ENCODE measurements around the gene OR4B1.
A peak's percentile ranks its signal among the peaks of the same experiment; 100 is the strongest.
"Not testable (repeated sequence)": the region's sequence is repeated elsewhere in the genome, so short reads cannot be mapped to it uniquely, and the experiment has no call there.

OR4B1 gene

DNA sequence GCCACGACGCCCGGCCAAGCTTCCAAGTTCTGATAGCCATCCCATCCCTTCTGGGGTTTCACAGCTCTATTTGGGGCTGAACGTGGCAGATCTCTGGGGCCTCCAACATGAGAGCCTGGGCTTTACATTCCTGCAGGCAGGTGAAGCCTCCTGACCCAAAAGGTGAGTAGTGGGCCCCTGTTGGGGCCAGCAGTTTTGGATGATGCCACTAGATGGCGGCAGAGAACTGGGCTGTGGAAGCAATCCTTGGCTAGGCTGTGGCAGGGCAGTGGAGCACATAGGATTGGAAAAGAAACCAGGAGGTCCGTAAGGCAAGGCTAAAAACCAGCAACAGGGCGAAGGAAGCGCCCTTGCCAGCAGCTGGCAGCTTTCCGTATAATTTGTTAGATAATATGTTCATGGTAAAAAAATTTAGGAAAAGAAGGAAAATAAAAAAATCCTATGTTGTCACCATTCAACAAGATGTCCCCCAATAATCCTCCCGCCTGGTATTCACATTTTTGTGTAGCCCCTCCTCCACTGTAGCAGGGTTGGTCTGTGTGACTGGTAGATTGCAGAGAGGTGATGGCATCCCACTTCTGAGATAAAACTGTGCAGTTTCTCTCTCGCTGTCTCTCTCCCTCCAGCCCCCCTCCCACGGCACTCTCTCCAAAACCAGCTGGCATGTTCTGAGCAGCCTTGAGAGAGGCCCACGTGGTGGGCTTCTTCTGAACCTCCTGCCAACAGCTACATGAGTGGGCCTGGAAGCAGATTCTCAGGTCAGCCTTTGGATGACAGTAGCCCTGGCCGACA, 43.6 kb upstream of the OR4B1 start:
- H3K27me3 ChIP-seq (replicated peaks in 2 of 5; ENCODE audit: control insufficient read depth in 4 of 5, insufficient read depth in 5 of 5, low read length in 4 of 5) = peaks cover 0 to 15% (median 2%) of the 10 kb centered on the region in 5 experiments
- POLR2A ChIA-PET = no interaction called here
- 53% methylated on average over 8 of the region's 14 CpGs for WGBS (ENCODE audit: insufficient coverage)
- peak; percentile 27 to 61 (median 49) for DNase-seq
- H3K9me3 ChIP-seq (ENCODE audit: control extremely low read depth in 1 of 5, control insufficient read depth in 4 of 5, insufficient read depth in 2 of 5, low read depth in 1 of 5, low read length in 4 of 5) = no peaks in the 10 kb centered on the region
- H3K36me3 ChIP-seq (ENCODE audit: control insufficient read depth in 4 of 4, insufficient read depth in 4 of 4, low read length in 3 of 4) = no peaks in the 10 kb centered on the region
- no peak overlapping the region for H3K4me3 ChIP-seq (ENCODE audit: control insufficient read depth in 1 of 7, extremely low read depth in 1 of 7, insufficient read depth in 4 of 7, low read depth in 2 of 7, low read length in 6 of 7)
- CTCF ChIA-PET = interaction anchor here (0.6 to 2.2 kb wide), 5 partner anchors 8 to 16 kb away, joined by 3 to 8 read pairs (median 3); no protein-coding TSS in a partner anchor
- H3K4me1 ChIP-seq (ENCODE audit: control extremely low read depth in 1 of 4, control insufficient read depth in 4 of 4, insufficient read depth in 4 of 4, low read length in 3 of 4) = no peaks in the 10 kb centered on the region
- no peak overlapping the region for H3K27ac ChIP-seq (ENCODE audit: insufficient read depth in 1 of 2, low read depth in 1 of 2, low read length in 2 of 2, poor library complexity in 1 of 2, severe bottlenecking in 2 of 2)

- H3K4me1 ChIP-seq (ENCODE audit: control extremely low read depth in 1 of 4, control insufficient read depth in 4 of 4, insufficient read depth in 4 of 4, low read length in 3 of 4) = no peaks in the 10 kb centered on the region
- H3K4me3 ChIP-seq (ENCODE audit: control insufficient read depth in 1 of 7, extremely low read depth in 1 of 7, insufficient read depth in 4 of 7, low read depth in 2 of 7, low read length in 6 of 7) = no peak overlapping the region
- no peaks in the 10 kb centered on the region for H3K9me3 ChIP-seq (ENCODE audit: control extremely low read depth in 1 of 5, control insufficient read depth in 4 of 5, insufficient read depth in 2 of 5, low read depth in 1 of 5, low read length in 4 of 5)
- no peaks in the 10 kb centered on the region for H3K36me3 ChIP-seq (ENCODE audit: control insufficient read depth in 4 of 4, insufficient read depth in 4 of 4, low read length in 3 of 4)
- no peak overlapping the region for H3K27ac ChIP-seq (ENCODE audit: insufficient read depth in 1 of 2, low read depth in 1 of 2, low read length in 2 of 2, poor library complexity in 1 of 2, severe bottlenecking in 2 of 2)
- DNase-seq = no peak
- ChIA-PET CTCF (no interaction called here), POLR2A (no interaction called here)
- H3K27me3 ChIP-seq (replicated peaks in 2 of 5; ENCODE audit: control insufficient read depth in 4 of 5, insufficient read depth in 5 of 5, low read length in 4 of 5) = peaks cover 0 to 10% (median 0%) of the 10 kb centered on the region in 5 experiments
- 100% methylated on average over 1 of the region's 4 CpGs for WGBS (ENCODE audit: insufficient coverage)
Observed at GRCh38 chr11:48177661-48178060, 38.9 kb upstream of the OR4B1 start.

DNA sequence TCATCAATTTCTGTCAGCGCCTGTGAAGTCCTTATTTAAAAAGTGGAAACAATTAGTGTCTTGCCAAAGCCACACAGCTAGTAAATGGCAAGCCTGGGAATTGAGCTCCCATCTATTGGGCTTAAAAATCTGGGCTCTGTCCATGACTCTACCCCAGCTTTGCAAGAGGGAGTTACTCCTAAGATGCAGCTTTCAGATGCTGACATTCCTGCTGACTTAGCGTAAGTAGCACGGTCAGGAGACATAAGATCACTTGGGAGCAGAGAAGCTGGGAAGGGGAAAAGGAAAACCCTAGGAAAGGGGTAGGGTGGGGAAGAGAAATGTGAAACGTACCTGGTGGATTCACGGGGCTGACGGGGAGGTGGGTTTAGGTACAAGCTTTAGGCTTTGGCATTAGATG, 36.0 kb upstream of the OR4B1 start:
- CTCF ChIA-PET = interaction anchor here (0.9 kb wide), 1 partner anchor 9 kb away, joined by 3 read pairs; no protein-coding TSS in a partner anchor
- no peaks in the 10 kb centered on the region for H3K36me3 ChIP-seq (ENCODE audit: control insufficient read depth in 4 of 4, insufficient read depth in 4 of 4, low read length in 3 of 4)
- POLR2A ChIA-PET = no interaction called here

DNA sequence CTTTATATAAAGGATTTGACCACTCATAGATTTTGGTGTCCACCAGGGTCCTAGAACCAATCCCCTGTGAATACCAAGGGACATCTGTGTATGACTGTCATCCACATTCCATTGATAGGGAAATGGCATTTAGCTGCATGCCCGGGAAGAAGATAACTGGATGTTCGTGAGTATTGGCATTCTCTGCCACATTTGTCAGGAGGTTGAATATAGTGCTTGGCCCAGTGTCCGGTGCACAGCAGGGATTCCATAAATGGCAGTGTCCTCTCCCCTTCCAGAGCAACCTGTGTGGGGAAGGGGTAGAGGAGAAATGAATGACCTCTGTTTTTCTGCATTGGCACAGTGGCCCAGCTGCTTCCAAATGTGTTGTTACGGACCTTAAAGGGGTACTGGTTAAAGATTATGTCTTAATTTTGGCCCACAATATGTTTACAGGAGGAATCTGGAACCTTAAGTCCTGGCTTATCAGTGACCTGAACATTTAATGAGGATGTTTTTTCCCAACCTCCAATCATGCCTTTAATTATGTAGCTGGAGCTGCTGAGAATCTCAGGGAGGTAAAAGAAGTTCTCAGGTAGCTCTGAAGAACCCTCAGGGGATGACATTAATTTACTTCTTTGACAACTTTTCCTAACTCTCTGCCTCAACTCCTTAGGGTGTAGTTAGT, 33.6 kb upstream of the OR4B1 start:
- POLR2A ChIA-PET = no interaction called here
- no peak for DNase-seq
- H3K4me1 ChIP-seq (ENCODE audit: control extremely low read depth in 1 of 4, control insufficient read depth in 4 of 4, insufficient read depth in 4 of 4, low read length in 3 of 4) = no peaks in the 10 kb centered on the region
- H3K36me3 ChIP-seq (ENCODE audit: control insufficient read depth in 4 of 4, insufficient read depth in 4 of 4, low read length in 3 of 4) = no peaks in the 10 kb centered on the region
- H3K4me3 ChIP-seq (ENCODE audit: control insufficient read depth in 1 of 7, extremely low read depth in 1 of 7, insufficient read depth in 4 of 7, low read depth in 2 of 7, low read length in 6 of 7) = no peak overlapping the region
- no peaks in the 10 kb centered on the region for H3K9me3 ChIP-seq (ENCODE audit: control extremely low read depth in 1 of 5, control insufficient read depth in 4 of 5, insufficient read depth in 2 of 5, low read depth in 1 of 5, low read length in 4 of 5)
- WGBS (ENCODE audit: insufficient coverage) = 96% methylated on average over 4 of the region's 4 CpGs
- CTCF ChIA-PET = interaction anchor here (1.5 kb wide), 1 partner anchor 10 kb away, joined by 8 read pairs; no protein-coding TSS in a partner anchor
- no peak overlapping the region for H3K27ac ChIP-seq (ENCODE audit: insufficient read depth in 1 of 2, low read depth in 1 of 2, low read length in 2 of 2, poor library complexity in 1 of 2, severe bottlenecking in 2 of 2)
- peaks cover 0 to 2% (median 0%) of the 10 kb centered on the region in 5 experiments for H3K27me3 ChIP-seq (replicated peaks in 2 of 5; ENCODE audit: control insufficient read depth in 4 of 5, insufficient read depth in 5 of 5, low read length in 4 of 5)

More for the DNA sequence above, 36.0 kb upstream of the OR4B1 start:
- Histone ChIP-seq H3K4me3 (ENCODE audit: control insufficient read depth in 1 of 7, extremely low read depth in 1 of 7, insufficient read depth in 4 of 7, low read depth in 2 of 7, low read length in 6 of 7) (no peak overlapping the region), H3K27me3 (replicated peaks in 2 of 5; ENCODE audit: control insufficient read depth in 4 of 5, insufficient read depth in 5 of 5, low read length in 4 of 5) (peaks cover 0 to 10% (median 0%) of the 10 kb centered on the region in 5 experiments), H3K27ac (ENCODE audit: insufficient read depth in 1 of 2, low read depth in 1 of 2, low read length in 2 of 2, poor library complexity in 1 of 2, severe bottlenecking in 2 of 2) (no peak overlapping the region), H3K4me1 (ENCODE audit: control extremely low read depth in 1 of 4, control insufficient read depth in 4 of 4, insufficient read depth in 4 of 4, low read length in 3 of 4) (no peaks in the 10 kb centered on the region), H3K9me3 (ENCODE audit: control extremely low read depth in 1 of 5, control insufficient read depth in 4 of 5, insufficient read depth in 2 of 5, low read depth in 1 of 5, low read length in 4 of 5) (no peaks in the 10 kb centered on the region)
- 90% methylated on average over 6 of the region's 6 CpGs for WGBS (ENCODE audit: insufficient coverage)
- no peak for DNase-seq

GRCh38 chr11:48184452-48184851, 32.2 kb upstream of the OR4B1 start:
- Histone ChIP-seq H3K9me3 (ENCODE audit: control extremely low read depth in 1 of 5, control insufficient read depth in 4 of 5, insufficient read depth in 2 of 5, low read depth in 1 of 5, low read length in 4 of 5) (no peaks in the 10 kb centered on the region), H3K27ac (ENCODE audit: insufficient read depth in 1 of 2, low read depth in 1 of 2, low read length in 2 of 2, poor library complexity in 1 of 2, severe bottlenecking in 2 of 2) (no peak overlapping the region), H3K4me3 (ENCODE audit: control insufficient read depth in 1 of 7, extremely low read depth in 1 of 7, insufficient read depth in 4 of 7, low read depth in 2 of 7, low read length in 6 of 7) (no peak overlapping the region), H3K4me1 (ENCODE audit: control extremely low read depth in 1 of 4, control insufficient read depth in 4 of 4, insufficient read depth in 4 of 4, low read length in 3 of 4) (no peaks in the 10 kb centered on the region), H3K36me3 (ENCODE audit: control insufficient read depth in 4 of 4, insufficient read depth in 4 of 4, low read length in 3 of 4) (no peaks in the 10 kb centered on the region), H3K27me3 (replicated peaks in 2 of 5; ENCODE audit: control insufficient read depth in 4 of 5, insufficient read depth in 5 of 5, low read length in 4 of 5) (no peaks in the 10 kb centered on the region)
- POLR2A ChIA-PET = no interaction called here
- CTCF ChIA-PET = no interaction called here
- no peak for DNase-seq

- H3K27me3 ChIP-seq (replicated peaks in 2 of 5; ENCODE audit: control insufficient read depth in 4 of 5, insufficient read depth in 5 of 5, low read length in 4 of 5); CTCF ChIA-PET; H3K4me3 ChIP-seq (ENCODE audit: control insufficient read depth in 1 of 7, extremely low read depth in 1 of 7, insufficient read depth in 4 of 7, low read depth in 2 of 7, low read length in 6 of 7); DNase-seq; H3K9me3 ChIP-seq (ENCODE audit: control extremely low read depth in 1 of 5, control insufficient read depth in 4 of 5, insufficient read depth in 2 of 5, low read depth in 1 of 5, low read length in 4 of 5); POLR2A ChIA-PET; H3K36me3 ChIP-seq (ENCODE audit: control insufficient read depth in 4 of 4, insufficient read depth in 4 of 4, low read length in 3 of 4); H3K27ac ChIP-seq (ENCODE audit: insufficient read depth in 1 of 2, low read depth in 1 of 2, low read length in 2 of 2, poor library complexity in 1 of 2, severe bottlenecking in 2 of 2); H3K4me1 ChIP-seq (ENCODE audit: control extremely low read depth in 1 of 4, control insufficient read depth in 4 of 4, insufficient read depth in 4 of 4, low read length in 3 of 4): not testable (repeated sequence)
- WGBS (ENCODE audit: insufficient coverage) = 70% methylated on average over 8 of the region's 10 CpGs
Observed at GRCh38 chr11:48190906-48191654, 25.5 kb upstream of the OR4B1 start.

GRCh38 chr11:48193876-48194275, 22.7 kb upstream of the OR4B1 start:
- Histone ChIP-seq H3K4me3 (ENCODE audit: control insufficient read depth in 1 of 7, extremely low read depth in 1 of 7, insufficient read depth in 4 of 7, low read depth in 2 of 7, low read length in 6 of 7) (no peak overlapping the region), H3K4me1 (ENCODE audit: control extremely low read depth in 1 of 4, control insufficient read depth in 4 of 4, insufficient read depth in 4 of 4, low read length in 3 of 4) (no peaks in the 10 kb centered on the region), H3K36me3 (ENCODE audit: control insufficient read depth in 4 of 4, insufficient read depth in 4 of 4, low read length in 3 of 4) (no peaks in the 10 kb centered on the region), H3K9me3 (ENCODE audit: control extremely low read depth in 1 of 5, control insufficient read depth in 4 of 5, insufficient read depth in 2 of 5, low read depth in 1 of 5, low read length in 4 of 5) (peaks cover 0 to 8% (median 0%) of the 10 kb centered on the region in 5 experiments), H3K27ac (ENCODE audit: insufficient read depth in 1 of 2, low read depth in 1 of 2, low read length in 2 of 2, poor library complexity in 1 of 2, severe bottlenecking in 2 of 2) (no peak overlapping the region), H3K27me3 (replicated peaks in 2 of 5; ENCODE audit: control insufficient read depth in 4 of 5, insufficient read depth in 5 of 5, low read length in 4 of 5) (no peaks in the 10 kb centered on the region)
- ChIA-PET POLR2A (no interaction called here), CTCF (no interaction called here)
- no peak for DNase-seq
- 100% methylated on average over 1 of the region's 2 CpGs for WGBS (ENCODE audit: insufficient coverage)
